ENCODE data around the gene GPR39. TPM values are rescaled to one million over a fixed set of nuclear protein-coding genes. Genes with fewer than 3 reads are reported as not detected.

GPR39 gene
- total RNA-seq, 1 experiment from 2014 or later: 0.50 TPM

GRCh38 chr2:132463719-132464118 lies 47.1 kb downstream of the GPR39 start:
- no peaks in the 10 kb centered on the region for H3K79me2 ChIP-seq (ENCODE audit: insufficient read depth, low read length)
- H2BK5ac ChIP-seq (ENCODE audit: insufficient read length, low read length): no peak overlapping the region
- no peak overlapping the region for H3K9ac ChIP-seq (ENCODE audit: extremely low read depth, insufficient read length, low read length)
- H3K79me1 ChIP-seq (ENCODE audit: insufficient read depth, low read depth, low read length, poor library complexity, severe bottlenecking): no peaks in the 10 kb centered on the region
- WGBS (ENCODE audit: extremely low coverage, insufficient read length, low lambda C conversion rate): no CpG with 5 or more reads among the region's 4 CpGs
- no peak overlapping the region for H2BK20ac ChIP-seq (ENCODE audit: low read depth, low read length, poor library complexity, severe bottlenecking)
- H3K4me3 Mint-ChIP-seq: no peak overlapping the region
- no peak overlapping the region for H4K91ac ChIP-seq (ENCODE audit: insufficient read length, low read depth, low read length)
- H2AK5ac ChIP-seq (ENCODE audit: insufficient read length, low read length): no peak overlapping the region
- no peaks in the 10 kb centered on the region for H3K27me3 Mint-ChIP-seq (ENCODE audit: low read depth)
- no peak overlapping the region for H2AFZ ChIP-seq (ENCODE audit: low read length)
- H3K27ac Mint-ChIP-seq: no peak overlapping the region
- no peak overlapping the region for H4K8ac ChIP-seq (replicated peaks; ENCODE audit: insufficient read length, low read depth, low read length)
- no peak overlapping the region for H3K23ac ChIP-seq (ENCODE audit: insufficient read length, low read depth, low read length)
- no peaks in the 10 kb centered on the region for H4K20me1 ChIP-seq (ENCODE audit: control insufficient read depth, insufficient read depth, insufficient read length)
- no peak overlapping the region for H3T11ph ChIP-seq (ENCODE audit: low read length)
- no peak overlapping the region for H4K5ac ChIP-seq (ENCODE audit: insufficient read length, low read depth, low read length)
- no peak overlapping the region for H3K14ac ChIP-seq (ENCODE audit: insufficient read depth, low read length)
- H3K56ac ChIP-seq (ENCODE audit: insufficient read length, low read depth, low read length): no peak overlapping the region
- H3K4me1 ChIP-seq (ENCODE audit: insufficient read depth, low read length): no peaks in the 10 kb centered on the region
- no peaks in the 10 kb centered on the region for H3K4me1 Mint-ChIP-seq
- no peak overlapping the region for H2BK12ac ChIP-seq (ENCODE audit: insufficient read length, low read depth, low read length)
- TF ChIP-seq CTCF (conservative IDR thresholded peaks at IDR 0.05): no peak
- no peak for DNase-seq
- no peak overlapping the region for H2BK15ac ChIP-seq (ENCODE audit: low read depth, low read length)
- H3K23me2 ChIP-seq (ENCODE audit: insufficient read length, low read depth, low read length, poor library complexity, severe bottlenecking): no peaks in the 10 kb centered on the region
- no peak overlapping the region for H2BK120ac ChIP-seq (ENCODE audit: low read depth, low read length, poor library complexity, severe bottlenecking)
- H3K36me3 Mint-ChIP-seq (ENCODE audit: insufficient read depth in 1 of 3, low read depth in 3 of 3): peaks cover 3 to 19% (median 4%) of the 10 kb centered on the region in 3 experiments; a peak in 5 of 7 replicates
- H3K4ac ChIP-seq (ENCODE audit: low read depth, low read length): no peak overlapping the region
- H3K9me3 Mint-ChIP-seq: peaks cover 31 to 61% of the 10 kb centered on the region in 2 experiments
- no peak overlapping the region for H3K27ac ChIP-seq (ENCODE audit: insufficient read length, low read depth, low read length)
- H3K18ac ChIP-seq (ENCODE audit: insufficient read length, low read depth, low read length): no peak overlapping the region
- H3K4me2 ChIP-seq (ENCODE audit: insufficient read depth, insufficient read length, low read length): no peak overlapping the region
- H3K9me3 ChIP-seq (ENCODE audit: control insufficient read depth, low read depth, low read length): peaks cover 27% of the 10 kb centered on the region
- H3K27me3 ChIP-seq (ENCODE audit: insufficient read depth, low read length): no peaks in the 10 kb centered on the region

All from H9 (cell line).